BLaER1 treated with 17β-estradiol and CSF1 and Interleukin-3, amounts not matched to agents 10 nM and 100 nM (cell line): ENCODE results near the gene C6orf132.

Source experiments
- H3K27ac ChIP-seq, 11 experiments: shearing (Covaris generic); formaldehyde crosslinking; 2 replicates each; pipeline ENCODE4 v1.8.1; 2022
- H3K27me3 ChIP-seq, 11 experiments: shearing (Covaris generic); formaldehyde crosslinking; 2 replicates each; pipeline ENCODE4 v1.8.1; 2022
- H3K36me3 ChIP-seq, 11 experiments: shearing (Covaris generic); formaldehyde crosslinking; 2 replicates each; pipeline ENCODE4 v1.8.1; 2022
- H3K4me1 ChIP-seq, 10 experiments: shearing (Covaris generic); formaldehyde crosslinking; 2 replicates each; pipeline ENCODE4 v1.8.1; 2022
- H3K4me2 ChIP-seq, 11 experiments: shearing (Covaris generic); formaldehyde crosslinking; 2 replicates each; pipeline ENCODE4 v1.8.1; 2022
- H3K4me3 ChIP-seq, 10 experiments: shearing (Covaris generic); formaldehyde crosslinking; 2 replicates each; pipeline ENCODE4 v1.8.1; 2022
- H3K9ac ChIP-seq, 11 experiments: shearing (Covaris generic); formaldehyde crosslinking; 2 replicates each; pipeline ENCODE4 v1.8.1; 2022
- H3K9me3 ChIP-seq, 11 experiments: shearing (Covaris generic); formaldehyde crosslinking; replicated peaks in 1 of 11; 2 replicates each; pipeline ENCODE4 v1.8.1; 2022
- H4K20me1 ChIP-seq, 11 experiments: shearing (Covaris generic); formaldehyde crosslinking; 2 replicates each; pipeline ENCODE4 v1.8.1; 2022
- Cebpa-rat ChIP-seq, 11 experiments: shearing (Covaris generic); IDR thresholded peaks; 2 replicates each; pipeline ENCODE4 v1.8.1; 2022

Gene C6orf132

GRCh38 chr6:42140756-42141602 lies 1.4 kb downstream of the C6orf132 start:
- Histone ChIP-seq H3K36me3 (no peaks in the 10 kb centered on the region), H3K4me2 (peak overlapping the region in 6 of 11 experiments; percentile 7 to 47 (median 30); a peak in 8 of 22 replicates), H3K4me1 (peaks cover 26 to 35% (median 31%) of the 10 kb centered on the region in 10 experiments), H3K9ac (no peak overlapping the region), H3K27me3 (peaks cover 37 to 53% (median 46%) of the 10 kb centered on the region in 11 experiments), H4K20me1 (peaks cover 0 to 16% (median 0%) of the 10 kb centered on the region in 11 experiments; a peak in 3 of 22 replicates), H3K27ac (no peak overlapping the region), H3K4me3 (no peak overlapping the region), H3K9me3 (no peaks in the 10 kb centered on the region)
- no peak for TF ChIP-seq Cebpa-rat (IDR thresholded peaks at IDR 0.05)

- no peaks in the 10 kb centered on the region for H3K36me3 ChIP-seq
- no peak for TF ChIP-seq Cebpa-rat (IDR thresholded peaks at IDR 0.05)
- no peak overlapping the region for H3K9ac ChIP-seq
- H3K4me1 ChIP-seq: peaks cover 26 to 35% (median 31%) of the 10 kb centered on the region in 10 experiments
- peaks cover 37 to 53% (median 46%) of the 10 kb centered on the region in 11 experiments for H3K27me3 ChIP-seq
- no peak overlapping the region for H3K27ac ChIP-seq
- peaks cover 0 to 16% (median 0%) of the 10 kb centered on the region in 11 experiments; a peak in 3 of 22 replicates for H4K20me1 ChIP-seq
- peak overlapping the region; percentile 7 to 64 (median 34); a peak in 18 of 22 replicates for H3K4me2 ChIP-seq
- H3K4me3 ChIP-seq: no peak overlapping the region
- no peaks in the 10 kb centered on the region for H3K9me3 ChIP-seq
Measured at GRCh38 chr6:42140032-42140431, 2.4 kb downstream of the C6orf132 start.

GRCh38 chr6:42138630-42139619 lies 3.5 kb downstream of the C6orf132 start:
- no peak for TF ChIP-seq Cebpa-rat (IDR thresholded peaks at IDR 0.05)

DNA sequence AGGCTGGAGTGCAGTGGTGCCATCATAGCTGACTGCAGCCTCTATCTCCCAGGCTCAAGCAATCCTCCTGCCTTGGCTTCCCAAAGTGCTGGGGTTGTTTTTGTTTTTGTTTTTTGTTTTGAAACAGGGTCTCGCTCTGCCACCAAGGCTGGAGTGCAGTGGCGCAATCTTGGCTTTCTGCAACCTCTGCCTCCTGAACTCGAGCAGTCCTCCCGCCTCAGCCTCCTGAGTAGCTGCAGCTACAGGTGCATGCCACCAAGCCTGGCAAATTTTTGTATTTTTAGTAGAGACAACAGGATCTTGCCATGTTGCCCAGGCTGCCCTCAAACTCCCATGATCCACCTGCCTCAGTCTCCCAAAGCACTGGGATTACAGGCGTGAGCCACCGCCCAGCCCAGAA lies 4.2 kb downstream of the C6orf132 start:
- Histone ChIP-seq H3K27ac (no peak overlapping the region), H3K4me3 (no peak overlapping the region), H3K27me3 (peaks cover 27 to 43% (median 36%) of the 10 kb centered on the region in 11 experiments), H4K20me1 (peaks cover 0 to 16% (median 0%) of the 10 kb centered on the region in 11 experiments; a peak in 3 of 22 replicates), H3K9me3 (no peaks in the 10 kb centered on the region), H3K36me3 (no peaks in the 10 kb centered on the region), H3K9ac (no peak overlapping the region), H3K4me2 (no peak overlapping the region), H3K4me1 (peaks cover 26 to 35% (median 31%) of the 10 kb centered on the region in 10 experiments)
- no peak for TF ChIP-seq Cebpa-rat (IDR thresholded peaks at IDR 0.05)

More at GRCh38 chr6:42138630-42139619, 3.5 kb downstream of the C6orf132 start:
- Histone ChIP-seq H4K20me1 (peaks cover 0 to 16% (median 0%) of the 10 kb centered on the region in 11 experiments; a peak in 3 of 22 replicates), H3K9me3 (no peaks in the 10 kb centered on the region), H3K36me3 (no peaks in the 10 kb centered on the region), H3K27ac (no peak overlapping the region), H3K4me1 (peaks cover 26 to 35% (median 31%) of the 10 kb centered on the region in 10 experiments), H3K27me3 (peaks cover 35 to 50% (median 43%) of the 10 kb centered on the region in 11 experiments), H3K9ac (no peak overlapping the region), H3K4me3 (no peak overlapping the region), H3K4me2 (no peak overlapping the region)

DNA sequence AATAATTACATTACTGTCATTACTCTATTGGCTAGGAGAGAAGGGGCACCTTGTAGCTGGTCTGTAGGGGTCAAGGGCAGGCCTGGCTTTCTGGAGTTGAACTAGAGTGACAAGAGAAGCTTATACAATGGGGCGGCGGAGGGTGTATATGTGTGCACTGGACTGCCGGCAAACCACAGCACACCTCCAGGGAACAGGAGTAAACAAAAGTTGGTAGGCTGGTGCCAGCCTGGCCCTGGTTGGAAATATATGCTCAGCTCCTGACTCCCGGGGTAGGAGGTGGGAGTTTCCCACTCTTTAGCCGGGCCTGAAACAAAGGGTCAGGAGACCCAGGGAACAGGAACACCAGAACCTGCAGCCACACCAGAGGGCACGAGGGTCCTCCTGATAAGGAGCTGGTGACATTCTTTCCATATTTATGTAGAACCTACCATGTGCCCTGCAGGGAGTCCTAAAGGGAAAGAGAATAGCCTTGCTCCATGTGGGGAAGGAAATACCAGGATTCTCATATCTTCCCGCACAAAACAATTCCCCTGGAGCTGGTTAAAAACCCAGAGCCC lies 5.1 kb downstream of the C6orf132 start:
- H3K4me1 ChIP-seq: peaks cover 20 to 30% (median 27%) of the 10 kb centered on the region in 10 experiments
- peaks cover 0 to 14% (median 0%) of the 10 kb centered on the region in 11 experiments; a peak in 2 of 22 replicates for H4K20me1 ChIP-seq
- H3K27ac ChIP-seq: no peak overlapping the region
- no peak for TF ChIP-seq Cebpa-rat (IDR thresholded peaks at IDR 0.05)
- H3K4me2 ChIP-seq: peak overlapping the region in 10 of 11 experiments; percentile 42 to 78 (median 64); a peak in 15 of 22 replicates
- H3K9ac ChIP-seq: no peak overlapping the region; a peak in 1 of 22 replicates
- no peak overlapping the region for H3K4me3 ChIP-seq
- no peaks in the 10 kb centered on the region for H3K36me3 ChIP-seq
- no peaks in the 10 kb centered on the region for H3K9me3 ChIP-seq
- peaks cover 18 to 33% (median 27%) of the 10 kb centered on the region in 11 experiments for H3K27me3 ChIP-seq

GRCh38 chr6:42136508-42137193 lies 5.8 kb downstream of the C6orf132 start:
- Histone ChIP-seq H3K4me2 (peak overlapping the region; percentile 42 to 78 (median 63); a peak in 20 of 22 replicates), H3K4me3 (no peak overlapping the region)

GRCh38 chr6:42135722-42136121 lies 6.7 kb downstream of the C6orf132 start:
- no peak for TF ChIP-seq Cebpa-rat (IDR thresholded peaks at IDR 0.05)
- Histone ChIP-seq H4K20me1 (peaks cover 0 to 3% (median 0%) of the 10 kb centered on the region in 11 experiments; a peak in 1 of 22 replicates), H3K9me3 (no peaks in the 10 kb centered on the region), H3K4me1 (peaks cover 15 to 23% (median 21%) of the 10 kb centered on the region in 10 experiments), H3K36me3 (no peaks in the 10 kb centered on the region), H3K4me2 (no peak overlapping the region), H3K27me3 (peaks cover 3 to 18% (median 11%) of the 10 kb centered on the region in 11 experiments), H3K27ac (no peak overlapping the region), H3K4me3 (no peak overlapping the region), H3K9ac (no peak overlapping the region)

More at GRCh38 chr6:42136508-42137193, 5.8 kb downstream of the C6orf132 start:
- peak overlapping the region in 1 of 11 experiments; percentile 24; a peak in 2 of 22 replicates for H3K27ac ChIP-seq
- no peaks in the 10 kb centered on the region for H3K9me3 ChIP-seq
- no peaks in the 10 kb centered on the region for H3K36me3 ChIP-seq
- peaks cover 12 to 27% (median 21%) of the 10 kb centered on the region in 11 experiments for H3K27me3 ChIP-seq
- peaks cover 15 to 25% (median 22%) of the 10 kb centered on the region in 10 experiments for H3K4me1 ChIP-seq
- peak overlapping the region in 6 of 11 experiments; percentile 1 to 50 (median 19); a peak in 10 of 22 replicates for H3K9ac ChIP-seq
- TF ChIP-seq Cebpa-rat (IDR thresholded peaks at IDR 0.05): no peak
- H4K20me1 ChIP-seq: peaks cover 0 to 9% (median 0%) of the 10 kb centered on the region in 11 experiments; a peak in 2 of 22 replicates

DNA sequence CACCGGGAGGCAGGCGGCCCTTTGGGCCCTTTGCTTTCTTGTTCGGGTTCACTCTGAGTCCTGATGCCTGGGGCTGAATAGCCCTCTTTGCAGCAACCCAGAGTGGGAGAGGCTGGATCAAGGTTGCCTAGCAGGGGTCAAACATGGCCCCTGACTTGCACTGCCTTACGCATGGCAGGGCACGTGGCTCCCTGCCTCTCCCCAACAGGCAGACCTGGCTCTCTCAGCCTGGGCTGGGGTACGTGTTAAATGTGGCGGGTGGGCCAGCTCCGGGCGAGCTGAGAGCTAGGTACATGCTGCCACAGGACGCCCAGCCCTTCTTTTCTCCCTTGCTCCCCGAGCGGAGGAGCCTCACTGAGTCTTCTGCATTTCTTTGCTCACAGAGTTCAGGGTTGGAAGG lies 7.3 kb downstream of the C6orf132 start:
- H4K20me1 ChIP-seq: no peaks in the 10 kb centered on the region
- H3K36me3 ChIP-seq: no peaks in the 10 kb centered on the region
- no peaks in the 10 kb centered on the region for H3K9me3 ChIP-seq
- TF ChIP-seq Cebpa-rat (IDR thresholded peaks at IDR 0.05): no peak
- peaks cover 11 to 18% (median 16%) of the 10 kb centered on the region in 10 experiments for H3K4me1 ChIP-seq
- no peak overlapping the region for H3K9ac ChIP-seq
- no peak overlapping the region for H3K27ac ChIP-seq
- peaks cover 0 to 12% (median 6%) of the 10 kb centered on the region in 11 experiments; a peak in 13 of 22 replicates for H3K27me3 ChIP-seq
- no peak overlapping the region for H3K4me3 ChIP-seq
- no peak overlapping the region for H3K4me2 ChIP-seq
